NB4 (cell line): Measurements from ENCODE around the gene HMCN2.

Experiments used
- POLR2A ChIP-seq: IDR thresholded peaks from 2 replicates; pipeline ENCODE4 v1.6.1; 2011; ENCODE audit warnings: mild to moderate bottlenecking; ENCODE audit not compliant: insufficient read length; ENCODE audit errors: extremely low read depth
- TF ChIP-seq, protein P1 (sequence below): IDR thresholded peaks from one replicate; pipeline ENCODE4 v1.5.1; 2012; ENCODE audit warnings: low read depth, low read length

DNA sequence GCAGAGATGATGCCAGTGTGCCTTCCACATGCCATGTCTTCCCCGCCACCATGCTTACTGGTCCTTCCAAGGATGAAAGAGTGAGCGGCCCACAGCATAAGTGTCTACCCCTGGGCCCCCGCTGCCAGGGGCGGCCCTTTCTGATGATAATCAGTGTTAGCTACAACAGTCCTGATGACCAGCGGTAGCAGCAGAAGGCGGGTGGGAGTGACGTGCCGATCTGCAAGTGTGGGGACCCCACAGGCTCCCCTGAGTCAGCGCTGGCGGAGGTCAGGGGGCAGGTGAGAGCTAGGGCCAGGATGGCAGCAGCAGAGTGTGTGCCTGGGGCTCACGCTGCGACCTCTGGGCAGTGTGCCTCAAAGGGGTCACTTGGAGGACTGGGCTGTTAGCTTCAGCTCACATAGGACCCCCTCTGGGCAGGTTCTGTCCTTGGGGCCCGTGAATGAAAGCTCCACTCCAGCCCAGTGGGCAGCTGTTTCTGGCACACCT is 80.4 kb downstream of the HMCN2 start:
- TF ChIP-seq POLR2A, result no peak
- TF ChIP-seq, protein P1, sequence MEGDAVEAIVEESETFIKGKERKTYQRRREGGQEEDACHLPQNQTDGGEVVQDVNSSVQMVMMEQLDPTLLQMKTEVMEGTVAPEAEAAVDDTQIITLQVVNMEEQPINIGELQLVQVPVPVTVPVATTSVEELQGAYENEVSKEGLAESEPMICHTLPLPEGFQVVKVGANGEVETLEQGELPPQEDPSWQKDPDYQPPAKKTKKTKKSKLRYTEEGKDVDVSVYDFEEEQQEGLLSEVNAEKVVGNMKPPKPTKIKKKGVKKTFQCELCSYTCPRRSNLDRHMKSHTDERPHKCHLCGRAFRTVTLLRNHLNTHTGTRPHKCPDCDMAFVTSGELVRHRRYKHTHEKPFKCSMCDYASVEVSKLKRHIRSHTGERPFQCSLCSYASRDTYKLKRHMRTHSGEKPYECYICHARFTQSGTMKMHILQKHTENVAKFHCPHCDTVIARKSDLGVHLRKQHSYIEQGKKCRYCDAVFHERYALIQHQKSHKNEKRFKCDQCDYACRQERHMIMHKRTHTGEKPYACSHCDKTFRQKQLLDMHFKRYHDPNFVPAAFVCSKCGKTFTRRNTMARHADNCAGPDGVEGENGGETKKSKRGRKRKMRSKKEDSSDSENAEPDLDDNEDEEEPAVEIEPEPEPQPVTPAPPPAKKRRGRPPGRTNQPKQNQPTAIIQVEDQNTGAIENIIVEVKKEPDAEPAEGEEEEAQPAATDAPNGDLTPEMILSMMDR, result no peak
